Measurements from ENCODE around the gene NXPH1.

- no peak for TF ChIP-seq POLR2AphosphoS5 (IDR thresholded peaks at IDR 0.05; ENCODE audit: borderline replicate concordance, low read depth, low read length)
- no peak for TF ChIP-seq EZH2 (IDR thresholded peaks at IDR 0.05)
- no peak for TF ChIP-seq FOXP2 (optimal IDR thresholded peaks at IDR 0.05; ENCODE audit: control extremely low read depth, extremely low read length, insufficient read depth)
Observed at GRCh38 chr7:8465338-8465737, 31.9 kb downstream of the NXPH1 start.
